ENCODE results near the gene CDO1. TPM values are rescaled to one million over a fixed set of nuclear protein-coding genes. Genes with fewer than 3 reads are reported as not detected.

CDO1 gene
- total RNA-seq, 1 experiment from 2014 or later: 0.17 TPM

- TF ChIP-seq ZFX (IDR thresholded peaks at IDR 0.05) (no peak), YY1 (IDR thresholded peaks at IDR 0.05; ENCODE audit: extremely low read depth, insufficient replicate concordance, low read depth, low read length) (no peak), SIN3A (IDR thresholded peaks at IDR 0.05; ENCODE audit: low read depth) (no peak), FOSL1 (IDR thresholded peaks at IDR 0.05; ENCODE audit: low read depth) (no peak)
Observed at GRCh38 chr5:115835481-115835880, 19.0 kb upstream of the CDO1 start (continued).

GRCh38 chr5:115831163-115831768 is 14.8 kb upstream of the CDO1 start:
- Histone ChIP-seq H3K9me3 (ENCODE audit: control insufficient read depth in 1 of 2, insufficient read depth in 1 of 2, low read depth in 1 of 2, low read length in 2 of 2) (no peaks in the 10 kb centered on the region), H3K9me2 (ENCODE audit: insufficient read depth) (no peaks in the 10 kb centered on the region), H3K9ac (ENCODE audit: low read length) (no peak overlapping the region), H3K36me3 (ENCODE audit: control insufficient read depth in 1 of 2, insufficient read depth in 2 of 2, low read length in 2 of 2) (peaks cover 39 to 72% of the 10 kb centered on the region in 2 experiments), H2AFZ (ENCODE audit: low read depth, low read length, poor library complexity, severe bottlenecking) (no peak overlapping the region), H3K27me3 (ENCODE audit: insufficient read depth, low read length) (no peaks in the 10 kb centered on the region), H3K4me1 (ENCODE audit: control insufficient read depth in 1 of 2, insufficient read depth in 2 of 2, low read length in 2 of 2) (no peaks in the 10 kb centered on the region), H4K20me1 (ENCODE audit: insufficient read depth) (no peaks in the 10 kb centered on the region), H3K27ac (ENCODE audit: low read depth, low read length) (no peak overlapping the region), H3K4me3 (replicated peaks in 1 of 2; ENCODE audit: low read depth in 1 of 2, low read length in 2 of 2) (no peak overlapping the region), H3K4me2 (ENCODE audit: low read length) (no peak overlapping the region), H3K79me2 (ENCODE audit: insufficient read depth, low read length) (peaks cover 40% of the 10 kb centered on the region)
- intact Hi-C loops (cut with micrococcal nuclease): loop anchor here (2.0 to 10.0 kb wide), 2 partner anchors 196 to 456 kb away; no protein-coding TSS in a partner anchor
- no TSS peak for BruUV-seq (replicated peaks)
- CTCF ChIA-PET: interaction anchor here (1.4 to 1.7 kb wide), 2 partner anchors 24 to 196 kb away, joined by 3 to 4 read pairs; no protein-coding TSS in a partner anchor
- ATAC-seq (0 out of 2 replicates have a peak, but pooled peaks have one; percentile 45), DNase-seq (ENCODE audit: low read depth, low spot score) (no peak)
- peak; percentile 21; the same call in 1 of the 2 replicates for TF ChIP-seq POLR2AphosphoS5 (IDR thresholded peaks at IDR 0.05; ENCODE audit: low read depth, low read length)
- no peak for TF ChIP-seq ZBTB33 (IDR thresholded peaks at IDR 0.05; ENCODE audit: extremely low read depth, insufficient replicate concordance, low read length)
- no peak for TF ChIP-seq CEBPB (IDR thresholded peaks at IDR 0.05; ENCODE audit: low read depth)
- peak; percentile 61 for TF ChIP-seq RAD21 (IDR thresholded peaks at IDR 0.05; ENCODE audit: low read depth)
- peak; percentile 43 to 82 (median 75); a peak in 5 of 6 replicates for TF ChIP-seq CTCF (IDR thresholded peaks at IDR 0.05 in 2 of 3, conservative IDR thresholded peaks at IDR 0.05 in 1 of 3; ENCODE audit: borderline replicate concordance in 1 of 3, insufficient read depth in 1 of 3, low read depth in 2 of 3, low read length in 2 of 3)
- POLR2A ChIA-PET: no interaction called here
- RAD21 ChIA-PET (ENCODE audit: low non-redundant PET in 1 of 2, low total read pairs in 2 of 2, uncharacterized antibody in 2 of 2, unreplicated experiment in 2 of 2): no interaction called here
